Fibroblast of lung (primary cell): ENCODE data around the gene SIGLEC9. TPM values are rescaled to one million over a fixed set of nuclear protein-coding genes. Genes with fewer than 3 reads are reported as not detected.

ENCODE experiments used
- DNase-seq, 2 donors: peaks; one replicate each; pipeline versions ENCODE4 v3.0.0 to v3.0.0-alpha.2; 2010; ENCODE audit warnings: low read depth in 2 of 2
- H2AFZ ChIP-seq: 2 replicates; pipeline ENCODE4 v1.5.1; 2012; ENCODE audit warnings: low read length, control low read depth, inconsistent platforms
- H3K27ac ChIP-seq: 2 replicates; pipeline ENCODE4 v1.5.1; 2011; ENCODE audit warnings: low read length, control low read depth; ENCODE audit not compliant: insufficient read depth
- H3K27me3 ChIP-seq: 2 replicates; pipeline ENCODE4 v1.5.1; 2011; ENCODE audit warnings: mild to moderate bottlenecking, low read length; ENCODE audit not compliant: control insufficient read depth, insufficient read depth
- H3K36me3 ChIP-seq: 2 replicates; pipeline ENCODE4 v1.5.1; 2011; ENCODE audit warnings: low read length; ENCODE audit not compliant: control insufficient read depth, insufficient read depth
- H3K4me1 ChIP-seq: 2 replicates; pipeline ENCODE4 v1.5.1; 2011; ENCODE audit warnings: low read length; ENCODE audit not compliant: control insufficient read depth, insufficient read depth; ENCODE audit errors: extremely low read depth
- H3K4me2 ChIP-seq: 2 replicates; pipeline ENCODE4 v1.5.1; 2011; ENCODE audit warnings: low read length, control low read depth; ENCODE audit not compliant: insufficient read depth; ENCODE audit errors: extremely low read depth
- H3K4me3 ChIP-seq, 4 experiments: fragments of 200-600 bp in 1 of 4; sonication (generic) in 1 of 4; replicated peaks in 1 of 4; 2 replicates each; pipeline ENCODE4 v1.5.1; 2011 to 2016; ENCODE audit warnings: low read length in 4 of 4, low read depth in 3 of 4, mild to moderate bottlenecking in 3 of 4, control low read depth in 2 of 4, inconsistent platforms in 1 of 4, mixed read lengths in 1 of 4; ENCODE audit not compliant: insufficient read depth in 1 of 4; ENCODE audit errors: control extremely low read depth in 1 of 4
- H3K79me2 ChIP-seq: 2 replicates; pipeline ENCODE4 v1.5.1; 2012; ENCODE audit warnings: mild to moderate bottlenecking, low read length, inconsistent platforms; ENCODE audit not compliant: control insufficient read depth, insufficient read depth
- H3K9ac ChIP-seq: 2 replicates; pipeline ENCODE4 v1.5.1; 2011; ENCODE audit warnings: mild to moderate bottlenecking, low read length, control low read depth; ENCODE audit not compliant: insufficient read depth
- H3K9me3 ChIP-seq: 2 replicates; pipeline ENCODE4 v1.5.1; 2012; ENCODE audit warnings: low read depth, low read length; ENCODE audit not compliant: control insufficient read depth, insufficient read depth
- H4K20me1 ChIP-seq: 2 replicates; pipeline ENCODE4 v1.5.1; 2011; ENCODE audit warnings: low read length; ENCODE audit not compliant: control insufficient read depth, insufficient read depth; ENCODE audit errors: extremely low read depth
- CTCF ChIP-seq, 2 donors: IDR thresholded peaks in 1 of 2; conservative IDR thresholded peaks in 1 of 2; 1 replicate in 1 of 2; 2 replicates in 1 of 2; pipeline ENCODE4 v1.5.1; 2011 to 2012; ENCODE audit warnings: low read length in 2 of 2, control low read depth in 1 of 2, inconsistent platforms in 1 of 2, low read depth in 1 of 2, mild to moderate bottlenecking in 1 of 2
- EZH2 ChIP-seq: IDR thresholded peaks from 2 replicates; pipeline ENCODE4 v1.5.1; 2012; ENCODE audit warnings: low read length, control low read depth, mild to moderate bottlenecking; ENCODE audit errors: missing control alignments
- polyA plus RNA-seq, 2 donors: library from polyadenylated mRNA; depleted of rRNA in 1 of 2; stranded (reverse) in 1 of 2; unstranded in 1 of 2; fragments of >200 nt; gene quantifications; 2 replicates each; pipeline ENCODE4 v1.2.1, GENCODE V29; 2011 to 2012; ENCODE audit warnings: missing spikeins in 1 of 2
- total RNA-seq: library from RNA; depleted of rRNA; stranded (reverse); fragments of >200 nt; gene quantifications from 2 replicates; pipeline ENCODE4 v1.2.1, GENCODE V29; 2014

The SIGLEC9 gene
- total and polyA plus RNA-seq, 2 donors (not counting 1 experiment from before 2014, with no cell fraction given): not detected

GRCh38 chr19:51173681-51174080, 49.0 kb downstream of the SIGLEC9 start:
- no peak for DNase-seq
- H3K36me3 ChIP-seq: no peaks in the 10 kb centered on the region

GRCh38 chr19:51179256-51179655, 54.5 kb downstream of the SIGLEC9 start:
- Histone ChIP-seq H3K79me2 (no peaks in the 10 kb centered on the region), H2AFZ (no peak overlapping the region), H3K27ac (no peak overlapping the region), H3K27me3 (no peaks in the 10 kb centered on the region), H3K9ac (no peak overlapping the region), H3K36me3 (no peaks in the 10 kb centered on the region), H4K20me1 (no peaks in the 10 kb centered on the region), H3K4me1 (no peaks in the 10 kb centered on the region), H3K4me2 (no peak overlapping the region), H3K9me3 (no peaks in the 10 kb centered on the region), H3K4me3 (no peak overlapping the region)
- DNase-seq: no peak
- no peak for TF ChIP-seq CTCF (conservative IDR thresholded peaks at IDR 0.05 in 1 of 2, IDR thresholded peaks at IDR 0.05 in 1 of 2; ENCODE audit: low read depth in 1 of 2, low read length in 2 of 2)
- TF ChIP-seq EZH2: no peak

More at GRCh38 chr19:51173681-51174080, 49.0 kb downstream of the SIGLEC9 start:
- H3K4me3 ChIP-seq: no peak overlapping the region
- H3K4me2 ChIP-seq: no peak overlapping the region
- H3K4me1 ChIP-seq: no peaks in the 10 kb centered on the region
- H3K9ac ChIP-seq: no peak overlapping the region
- no peaks in the 10 kb centered on the region for H4K20me1 ChIP-seq
- no peaks in the 10 kb centered on the region for H3K27me3 ChIP-seq
- H3K79me2 ChIP-seq: no peaks in the 10 kb centered on the region
- no peak for TF ChIP-seq EZH2
- TF ChIP-seq CTCF (conservative IDR thresholded peaks at IDR 0.05 in 1 of 2, IDR thresholded peaks at IDR 0.05 in 1 of 2; ENCODE audit: low read depth in 1 of 2, low read length in 2 of 2): no peak
- no peak overlapping the region for H3K27ac ChIP-seq
- H3K9me3 ChIP-seq: no peaks in the 10 kb centered on the region
- H2AFZ ChIP-seq: no peak overlapping the region

Other genes starting within 250 kb of the SIGLEC9 start
- not detected in 2 replicates for gene KLK4, start 213.5 kb upstream of the SIGLEC9 start, total RNA-seq
- not detected in 2 replicates for gene KLK4, start 213.5 kb upstream of the SIGLEC9 start, polyA plus RNA-seq
- gene KLK5, start 171.9 kb upstream of the SIGLEC9 start, total RNA-seq: not detected in 2 replicates
- gene KLK5, start 171.9 kb upstream of the SIGLEC9 start, polyA plus RNA-seq: 0.10 TPM in 1 of 2 replicates, not detected in the other
- not detected in 2 replicates for gene KLK6, start 155.3 kb upstream of the SIGLEC9 start, total RNA-seq
- not detected in 2 replicates for gene KLK6, start 155.3 kb upstream of the SIGLEC9 start, polyA plus RNA-seq
- not detected in 2 replicates for gene KLK7, start 141.0 kb upstream of the SIGLEC9 start, total RNA-seq
- gene KLK7, start 141.0 kb upstream of the SIGLEC9 start, polyA plus RNA-seq: not detected in 2 replicates
- not detected in 2 replicates for gene KLK8, start 123.3 kb upstream of the SIGLEC9 start, total RNA-seq
- not detected in 2 replicates for gene KLK8, start 123.3 kb upstream of the SIGLEC9 start, polyA plus RNA-seq
- gene KLK10, start 105.2 kb upstream of the SIGLEC9 start, total RNA-seq: not detected in 2 replicates
- gene KLK10, start 105.2 kb upstream of the SIGLEC9 start, polyA plus RNA-seq: 0.03 TPM in 1 of 2 replicates, not detected in the other
- not detected in 2 replicates for gene KLK11, start 98.3 kb upstream of the SIGLEC9 start, total RNA-seq
- gene KLK11, start 98.3 kb upstream of the SIGLEC9 start, polyA plus RNA-seq: not detected in 2 replicates
- not detected in 2 replicates for gene KLK12, start 89.9 kb upstream of the SIGLEC9 start, total RNA-seq
- gene KLK12, start 89.9 kb upstream of the SIGLEC9 start, polyA plus RNA-seq: not detected in 2 replicates
- not detected in 2 replicates for gene KLK13, start 59.8 kb upstream of the SIGLEC9 start, total RNA-seq
- gene KLK13, start 59.8 kb upstream of the SIGLEC9 start, polyA plus RNA-seq: not detected in 2 replicates
- not detected in 2 replicates for gene KLK14, start 42.0 kb upstream of the SIGLEC9 start, total RNA-seq
- not detected in 2 replicates for gene KLK14, start 42.0 kb upstream of the SIGLEC9 start, polyA plus RNA-seq
- gene CTU1, start 16.5 kb upstream of the SIGLEC9 start, total RNA-seq: 6.9 and 8.1 TPM in 2 replicates
- gene CTU1, start 16.5 kb upstream of the SIGLEC9 start, polyA plus RNA-seq: 0.98 and 1.2 TPM in 2 replicates
- not detected in 2 replicates for gene SIGLEC7, start 17.4 kb downstream of the SIGLEC9 start, total RNA-seq
- gene SIGLEC7, start 17.4 kb downstream of the SIGLEC9 start, polyA plus RNA-seq: not detected in 2 replicates
- gene CD33, start 100.2 kb downstream of the SIGLEC9 start, total RNA-seq: not detected in 2 replicates
- gene CD33, start 100.2 kb downstream of the SIGLEC9 start, polyA plus RNA-seq: not detected in 2 replicates
- gene SIGLECL1, start 126.2 kb downstream of the SIGLEC9 start, total RNA-seq: not detected in 2 replicates
- gene SIGLECL1, start 126.2 kb downstream of the SIGLEC9 start, polyA plus RNA-seq: not detected in 2 replicates
- gene IGLON5, start 186.7 kb downstream of the SIGLEC9 start, total RNA-seq: not detected in 2 replicates
- gene IGLON5, start 186.7 kb downstream of the SIGLEC9 start, polyA plus RNA-seq: not detected in 2 replicates
- 0.26 and 0.33 TPM in 2 replicates for gene VSIG10L, start 217.2 kb downstream of the SIGLEC9 start, total RNA-seq
- 0.66 and 0.82 TPM in 2 replicates for gene VSIG10L, start 217.2 kb downstream of the SIGLEC9 start, polyA plus RNA-seq
- gene ETFB, start 241.5 kb downstream of the SIGLEC9 start, total RNA-seq: 71.7 and 123 TPM in 2 replicates
- gene ETFB, start 241.5 kb downstream of the SIGLEC9 start, polyA plus RNA-seq: 84.4 and 101 TPM in 2 replicates
- not detected in 2 replicates for gene CLDND2, start 244.1 kb downstream of the SIGLEC9 start, total RNA-seq
- gene CLDND2, start 244.1 kb downstream of the SIGLEC9 start, polyA plus RNA-seq: not detected in 2 replicates
- not detected in 2 replicates for gene NKG7, start 247.7 kb downstream of the SIGLEC9 start, total RNA-seq
- not detected in 2 replicates for gene NKG7, start 247.7 kb downstream of the SIGLEC9 start, polyA plus RNA-seq